GM18519 (cell line): Measurements from ENCODE around the gene RAB5IF.

ENCODE experiments used
- ATAC-seq: cut with Tn5 transposase; IDR thresholded peaks from one replicate; pipeline ENCODE4 v1.9.1; 2021; ENCODE audit warnings: mild to moderate bottlenecking, moderate library complexity; ENCODE audit not compliant: unreplicated experiment, low FRiP score

Gene RAB5IF

GRCh38 chr20:36656733-36657132 is 51.2 kb downstream of the RAB5IF start:
- no peak for ATAC-seq

- ATAC-seq, result no peak
Observed at GRCh38 chr20:36658300-36658699, 52.7 kb downstream of the RAB5IF start.
